ENCODE results near the gene SRSF9.
A peak's percentile ranks its signal among the peaks of the same experiment; 100 is the strongest.
"Not testable (repeated sequence)": the region's sequence is repeated elsewhere in the genome, so short reads cannot be mapped to it uniquely, and the experiment has no call there.

The SRSF9 gene

GRCh38 chr12:120457133-120457532, 12.4 kb downstream of the SRSF9 start:
- H3K36me3 ChIP-seq (replicated peaks; ENCODE audit: low read depth, low read length): peaks cover 53% of the 10 kb centered on the region
- no peaks in the 10 kb centered on the region for H3K27me3 ChIP-seq (ENCODE audit: low read depth, low read length)
- no peak overlapping the region for H3K27ac ChIP-seq (ENCODE audit: low read length)
- H3K79me2 ChIP-seq (ENCODE audit: low read length): peaks cover 18% of the 10 kb centered on the region; the same call in 1 of the 2 replicates
- H3K4me3 ChIP-seq (ENCODE audit: low read length): no peak overlapping the region
- no peak overlapping the region for H2AFZ ChIP-seq (ENCODE audit: low read depth, low read length)
- no peaks in the 10 kb centered on the region; the same call in 1 of the 2 replicates for H4K20me1 ChIP-seq (ENCODE audit: insufficient read depth, low read length)
- H3K9ac ChIP-seq (ENCODE audit: low read length): no peak overlapping the region
- H3K9me3 ChIP-seq (ENCODE audit: insufficient read depth, low read length): no peaks in the 10 kb centered on the region
- no peaks in the 10 kb centered on the region for H3K4me1 ChIP-seq (ENCODE audit: low read length)
- no peak overlapping the region for H3K4me2 ChIP-seq (ENCODE audit: low read length)
- TF ChIP-seq CTCF (IDR thresholded peaks at IDR 0.05; ENCODE audit: low read depth, low read length): peak; percentile 51
- no peak for TF ChIP-seq EZH2phosphoT487 (IDR thresholded peaks at IDR 0.05; ENCODE audit: low read depth)

- TF ChIP-seq CTCF (IDR thresholded peaks at IDR 0.05; ENCODE audit: low read depth, low read length) (no peak), EZH2phosphoT487 (IDR thresholded peaks at IDR 0.05; ENCODE audit: low read depth) (no peak)
- no peak overlapping the region for H3K4me3 ChIP-seq (ENCODE audit: low read length)
Measured at GRCh38 chr12:120455302-120455701, 14.2 kb downstream of the SRSF9 start.

GRCh38 chr12:120453977-120454376, 15.6 kb downstream of the SRSF9 start:
- Histone ChIP-seq H2AFZ (ENCODE audit: low read depth, low read length) (no peak overlapping the region), H3K9ac (ENCODE audit: low read length) (no peak overlapping the region), H3K36me3 (replicated peaks; ENCODE audit: low read depth, low read length) (peaks cover 43% of the 10 kb centered on the region), H3K4me3 (ENCODE audit: low read length) (no peak overlapping the region), H3K4me1 (ENCODE audit: low read length) (no peaks in the 10 kb centered on the region), H3K9me3 (ENCODE audit: insufficient read depth, low read length) (no peaks in the 10 kb centered on the region), H3K27ac (ENCODE audit: low read length) (no peak overlapping the region), H3K79me2 (ENCODE audit: low read length) (peaks cover 30% of the 10 kb centered on the region), H3K4me2 (ENCODE audit: low read length) (no peak overlapping the region), H3K27me3 (ENCODE audit: low read depth, low read length) (no peaks in the 10 kb centered on the region), H4K20me1 (ENCODE audit: insufficient read depth, low read length) (no peaks in the 10 kb centered on the region; the same call in 1 of the 2 replicates)
- TF ChIP-seq EZH2phosphoT487 (IDR thresholded peaks at IDR 0.05; ENCODE audit: low read depth) (no peak), CTCF (IDR thresholded peaks at IDR 0.05; ENCODE audit: low read depth, low read length) (peak; percentile 53)

More at GRCh38 chr12:120455302-120455701, 14.2 kb downstream of the SRSF9 start:
- Histone ChIP-seq H4K20me1 (ENCODE audit: insufficient read depth, low read length) (no peaks in the 10 kb centered on the region; the same call in 1 of the 2 replicates), H3K4me1 (ENCODE audit: low read length) (no peaks in the 10 kb centered on the region), H3K27me3 (ENCODE audit: low read depth, low read length) (no peaks in the 10 kb centered on the region), H3K9ac (ENCODE audit: low read length) (no peak overlapping the region), H3K79me2 (ENCODE audit: low read length) (peaks cover 17% of the 10 kb centered on the region), H2AFZ (ENCODE audit: low read depth, low read length) (no peak overlapping the region), H3K4me2 (ENCODE audit: low read length) (no peak overlapping the region), H3K27ac (ENCODE audit: low read length) (no peak overlapping the region), H3K9me3 (ENCODE audit: insufficient read depth, low read length) (no peaks in the 10 kb centered on the region), H3K36me3 (replicated peaks; ENCODE audit: low read depth, low read length) (peaks cover 47% of the 10 kb centered on the region)

GRCh38 chr12:120453060-120453750, 16.3 kb downstream of the SRSF9 start:
- no peaks in the 10 kb centered on the region; the same call in 1 of the 2 replicates for H4K20me1 ChIP-seq (ENCODE audit: insufficient read depth, low read length)
- H3K36me3 ChIP-seq (replicated peaks; ENCODE audit: low read depth, low read length): peaks cover 38% of the 10 kb centered on the region
- H2AFZ ChIP-seq (ENCODE audit: low read depth, low read length): no peak overlapping the region
- H3K9ac ChIP-seq (ENCODE audit: low read length): no peak overlapping the region
- H3K4me1 ChIP-seq (ENCODE audit: low read length): no peaks in the 10 kb centered on the region
- no peak overlapping the region for H3K4me2 ChIP-seq (ENCODE audit: low read length)
- no peaks in the 10 kb centered on the region for H3K9me3 ChIP-seq (ENCODE audit: insufficient read depth, low read length)
- TF ChIP-seq CTCF (IDR thresholded peaks at IDR 0.05; ENCODE audit: low read depth, low read length) (no peak), EZH2phosphoT487 (IDR thresholded peaks at IDR 0.05; ENCODE audit: low read depth) (no peak)
- no peak overlapping the region for H3K4me3 ChIP-seq (ENCODE audit: low read length)
- H3K79me2 ChIP-seq (ENCODE audit: low read length): peaks cover 38% of the 10 kb centered on the region
- no peaks in the 10 kb centered on the region for H3K27me3 ChIP-seq (ENCODE audit: low read depth, low read length)
- H3K27ac ChIP-seq (ENCODE audit: low read length): no peak overlapping the region

- not testable (repeated sequence) for H4K20me1 ChIP-seq (ENCODE audit: insufficient read depth, low read length); H3K4me2 ChIP-seq (ENCODE audit: low read length)
- peaks cover 44% of the 10 kb centered on the region for H3K79me2 ChIP-seq (ENCODE audit: low read length)
Measured at GRCh38 chr12:120452524-120452923, 17.0 kb downstream of the SRSF9 start.

More at GRCh38 chr12:120452524-120452923, 17.0 kb downstream of the SRSF9 start:
- not testable (repeated sequence) for H3K27ac ChIP-seq (ENCODE audit: low read length); H3K9me3 ChIP-seq (ENCODE audit: insufficient read depth, low read length); H2AFZ ChIP-seq (ENCODE audit: low read depth, low read length); H3K27me3 ChIP-seq (ENCODE audit: low read depth, low read length); H3K9ac ChIP-seq (ENCODE audit: low read length); H3K4me3 ChIP-seq (ENCODE audit: low read length); H3K4me1 ChIP-seq (ENCODE audit: low read length)
- H3K36me3 ChIP-seq (replicated peaks; ENCODE audit: low read depth, low read length): peaks cover 41% of the 10 kb centered on the region
